SK-MEL-5 (cell line): ENCODE data around the gene SOX14. TPM values are rescaled to one million over a fixed set of nuclear protein-coding genes. Genes with fewer than 3 reads are reported as not detected.

ENCODE experiments used
- DNase-seq: peaks from one replicate; pipeline ENCODE4 v3.0.0-alpha.2; 2016; ENCODE audit warnings: low read depth, low spot score
- in situ Hi-C: cut with HindIII; loops from 2 replicates; pipeline ENCODE4 v1.10.0; 2016; ENCODE audit warnings: low sequenced_read_pairs, high pct_unique_total_duplicates, low pct_unique_long_range_greater_than_20kb
- polyA plus RNA-seq, 2 experiments: library from polyadenylated mRNA; depleted of rRNA; stranded (reverse); fragments of >200 nt; gene quantifications; 2 replicates each; pipeline ENCODE4 v1.2.3, GENCODE V29; 2015
- total RNA-seq: library from RNA; depleted of rRNA; stranded (reverse); fragments of >200 nt; shearing (Covaris generic); gene quantifications from 2 replicates; pipeline ENCODE4 v1.2.3, GENCODE V29; 2014; rRNA removed

The SOX14 gene
- not detected in 2 replicates for total RNA-seq
- not detected in 2 replicates for polyA plus RNA-seq (2015; cell fraction: cytosol; rRNA removed)
- not detected in 2 replicates for polyA plus RNA-seq (2015; cell fraction: nucleus; rRNA removed)

GRCh38 chr3:137764001-137764433, at the start of gene SOX14:
TSS of gene SOX14 (plus strand) at chr3:137764315. CDS start at chr3:137764785, 470 bp downstream.
- no peak for DNase-seq
- in situ Hi-C loops: no loop called here

GRCh38 chr3:137714551-137714950, 49.6 kb upstream of the SOX14 start:
- in situ Hi-C loops: no loop called here
- DNase-seq: no peak

GRCh38 chr3:137724240-137724639, 39.9 kb upstream of the SOX14 start:
- in situ Hi-C loops: no loop called here

GRCh38 chr3:137737208-137737607, 26.9 kb upstream of the SOX14 start:
- no peak for DNase-seq
- in situ Hi-C loops: no loop called here

More at GRCh38 chr3:137724240-137724639, 39.9 kb upstream of the SOX14 start:
- no peak for DNase-seq

- in situ Hi-C loops: no loop called here
- no peak for DNase-seq
Observed at GRCh38 chr3:137738710-137739109, 25.4 kb upstream of the SOX14 start.

GRCh38 chr3:137743608-137744007, 20.5 kb upstream of the SOX14 start:
- DNase-seq: no peak
- in situ Hi-C loops: no loop called here

- DNase-seq: no peak
- in situ Hi-C loops: no loop called here
Observed at GRCh38 chr3:137746808-137747207, 17.3 kb upstream of the SOX14 start.

- in situ Hi-C loops: no loop called here
- no peak for DNase-seq
Observed at GRCh38 chr3:137759505-137759904, 4.6 kb upstream of the SOX14 start.

GRCh38 chr3:137760341-137761098, 3.6 kb upstream of the SOX14 start:
- in situ Hi-C loops: no loop called here
- no peak for DNase-seq

- in situ Hi-C loops: no loop called here
- no peak for DNase-seq
Observed at GRCh38 chr3:137761099-137761562, 3.0 kb upstream of the SOX14 start.

GRCh38 chr3:137761563-137762503, 2.3 kb upstream of the SOX14 start:
- DNase-seq: no peak
- in situ Hi-C loops: no loop called here

GRCh38 chr3:137762674-137763593, 1.2 kb upstream of the SOX14 start:
- in situ Hi-C loops: no loop called here
- DNase-seq: peak; percentile 7

- no peak for DNase-seq
- in situ Hi-C loops: no loop called here
Observed at GRCh38 chr3:137763594-137763938, 549 bp upstream of the SOX14 start.

GRCh38 chr3:137764563-137765309, 621 bp downstream of the SOX14 start:
- in situ Hi-C loops: no loop called here
- DNase-seq: no peak

GRCh38 chr3:137765310-137766033, 1.4 kb downstream of the SOX14 start:
- in situ Hi-C loops: no loop called here
- DNase-seq: no peak
